Gastrocnemius medialis (tissue), 4 donors: Measurements from ENCODE around the gene DAB2IP. TPM values are rescaled to one million over a fixed set of nuclear protein-coding genes. Genes with fewer than 3 reads are reported as not detected.

Source experiments
- ATAC-seq, 2 donors: fragments of 150-250 bp; one replicate each; pipeline ENCODE4 v1.9.1; 2016
- DNase-seq, 2 donors: peaks; one replicate each; pipeline ENCODE4 v3.0.0-alpha.2; 2019
- H3K27ac ChIP-seq, 4 donors: fragments of 200-600 bp; sonication (generic); 1 replicate in 1 of 4; 2 replicates in 3 of 4; pipeline ENCODE4 v1.5.1; 2016 to 2018; ENCODE audit warnings: mild to moderate bottlenecking in 2 of 4, moderate library complexity in 1 of 4
- H3K27me3 ChIP-seq, 3 donors: fragments of 200-600 bp; sonication (generic) in 2 of 3; 1 replicate in 1 of 3; 2 replicates in 2 of 3; pipeline versions ENCODE4 v1.5.1 to v1.6.0; 2016 to 2019; ENCODE audit warnings: mild to moderate bottlenecking in 1 of 3, moderate library complexity in 1 of 3
- H3K36me3 ChIP-seq, 2 donors: fragments of 200-600 bp; sonication (generic) in 1 of 2; one replicate each; pipeline ENCODE4 v1.5.1; 2017 to 2018
- H3K4me1 ChIP-seq, 2 donors: fragments of 200-600 bp; sonication (generic) in 1 of 2; one replicate each; pipeline ENCODE4 v1.5.1; 2016 to 2017; ENCODE audit warnings: mild to moderate bottlenecking in 2 of 2
- H3K4me3 ChIP-seq, 4 donors: fragments of 200-600 bp; sonication (generic) in 3 of 4; 1 replicate in 1 of 4; 2 replicates in 3 of 4; pipeline ENCODE4 v1.5.1; 2016 to 2019; ENCODE audit warnings: mild to moderate bottlenecking in 2 of 4
- H3K9me3 ChIP-seq, 3 donors: fragments of 200-600 bp; sonication (generic) in 2 of 3; 1 replicate in 1 of 3; 2 replicates in 2 of 3; pipeline ENCODE4 v1.5.1; 2016 to 2019
- POLR2A ChIP-seq, 2 donors: fragments of 450-650 bp; IDR thresholded peaks; one replicate each; pipeline ENCODE4 v1.6.1; 2017; ENCODE audit warnings: antibody characterized with exemption in 2 of 2, mild to moderate bottlenecking in 2 of 2, moderate library complexity in 2 of 2
- in situ Hi-C, 4 donors: fragments of 200-750 bp; cut with MboI; loops; one replicate each; pipeline versions ENCODE4 v1.15.0 to v1.8.0; 2017; ENCODE audit warnings: low sequenced_read_pairs in 4 of 4
- intact Hi-C: fragments of 100-400 bp; cut with DNase I; formaldehyde crosslinking; loops from one replicate; pipeline ENCODE4 v1.15.1; 2023; ENCODE audit warnings: low total_unique reads
- total RNA-seq, 4 donors: library from RNA; depleted of rRNA; stranded (reverse); fragments of >200 nt; gene quantifications; one replicate each; pipeline versions ENCODE4 v1.1.0 to v1.2.3, GENCODE V29; 2016
- TF ChIP-seq, protein P1 (sequence below), 5 experiments: fragments of 450-650 bp in 3 of 5; fragments of 200-600 bp in 2 of 5; sonication (generic) in 2 of 5; IDR thresholded peaks in 4 of 5; conservative IDR thresholded peaks in 1 of 5; 1 replicate in 4 of 5; 2 replicates in 1 of 5; pipeline ENCODE4 v1.5.1; 2016 to 2019; ENCODE audit warnings: antibody characterized with exemption in 5 of 5, mild to moderate bottlenecking in 3 of 5, moderate library complexity in 3 of 5

Gene DAB2IP
- total RNA-seq, 4 donors from 2014 or later: 22.7 to 68.2 (median 37.4) TPM

DNA sequence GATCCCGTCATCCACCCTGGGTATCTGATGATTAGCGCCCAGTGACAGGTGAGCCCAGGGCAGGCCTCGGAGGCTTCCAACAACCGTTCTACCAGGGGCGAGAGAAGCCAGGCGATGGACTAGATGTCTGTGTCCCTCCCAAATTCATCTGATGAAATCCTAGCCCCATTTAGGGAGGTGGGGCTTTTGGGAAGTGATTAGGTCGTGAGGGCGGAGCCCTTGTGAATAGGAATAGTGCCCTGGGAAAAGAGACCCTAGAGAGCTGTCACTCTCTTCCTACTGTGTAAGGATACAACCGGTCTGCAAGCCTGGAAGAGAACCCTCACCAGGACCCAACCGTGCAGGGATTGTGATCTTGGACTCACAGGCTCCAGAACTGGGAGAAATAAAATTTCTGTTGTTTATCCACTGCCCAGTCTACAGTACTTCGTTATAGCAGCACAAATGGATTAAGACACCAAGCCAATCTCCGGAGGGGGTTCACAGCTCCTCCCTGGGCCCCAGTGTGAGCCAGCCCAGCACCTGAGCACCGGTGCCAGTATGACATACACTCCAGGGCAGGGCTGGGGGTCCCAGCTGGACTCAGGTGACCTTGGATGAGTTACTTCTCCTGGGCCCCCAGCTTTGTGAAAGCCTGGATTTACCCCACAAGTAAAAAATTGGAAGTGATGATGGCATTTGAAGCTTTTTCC, 162.2 kb downstream of the DAB2IP start:
- TF ChIP-seq POLR2A (IDR thresholded peaks at IDR 0.05): no peak
- TF ChIP-seq, protein P1, sequence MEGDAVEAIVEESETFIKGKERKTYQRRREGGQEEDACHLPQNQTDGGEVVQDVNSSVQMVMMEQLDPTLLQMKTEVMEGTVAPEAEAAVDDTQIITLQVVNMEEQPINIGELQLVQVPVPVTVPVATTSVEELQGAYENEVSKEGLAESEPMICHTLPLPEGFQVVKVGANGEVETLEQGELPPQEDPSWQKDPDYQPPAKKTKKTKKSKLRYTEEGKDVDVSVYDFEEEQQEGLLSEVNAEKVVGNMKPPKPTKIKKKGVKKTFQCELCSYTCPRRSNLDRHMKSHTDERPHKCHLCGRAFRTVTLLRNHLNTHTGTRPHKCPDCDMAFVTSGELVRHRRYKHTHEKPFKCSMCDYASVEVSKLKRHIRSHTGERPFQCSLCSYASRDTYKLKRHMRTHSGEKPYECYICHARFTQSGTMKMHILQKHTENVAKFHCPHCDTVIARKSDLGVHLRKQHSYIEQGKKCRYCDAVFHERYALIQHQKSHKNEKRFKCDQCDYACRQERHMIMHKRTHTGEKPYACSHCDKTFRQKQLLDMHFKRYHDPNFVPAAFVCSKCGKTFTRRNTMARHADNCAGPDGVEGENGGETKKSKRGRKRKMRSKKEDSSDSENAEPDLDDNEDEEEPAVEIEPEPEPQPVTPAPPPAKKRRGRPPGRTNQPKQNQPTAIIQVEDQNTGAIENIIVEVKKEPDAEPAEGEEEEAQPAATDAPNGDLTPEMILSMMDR (IDR thresholded peaks at IDR 0.05 in 4 of 5, conservative IDR thresholded peaks at IDR 0.05 in 1 of 5): no peak
- DNase-seq (no peak), ATAC-seq (no peak)
- Histone ChIP-seq H3K36me3 (no peaks in the 10 kb centered on the region), H3K4me3 (no peak overlapping the region), H3K27ac (no peak overlapping the region), H3K4me1 (peaks cover 0 to 7% of the 10 kb centered on the region in 2 donors), H3K9me3 (no peaks in the 10 kb centered on the region), H3K27me3 (no peaks in the 10 kb centered on the region)
- in situ Hi-C loops: no loop called here
- intact Hi-C loops: no loop called here

DNA sequence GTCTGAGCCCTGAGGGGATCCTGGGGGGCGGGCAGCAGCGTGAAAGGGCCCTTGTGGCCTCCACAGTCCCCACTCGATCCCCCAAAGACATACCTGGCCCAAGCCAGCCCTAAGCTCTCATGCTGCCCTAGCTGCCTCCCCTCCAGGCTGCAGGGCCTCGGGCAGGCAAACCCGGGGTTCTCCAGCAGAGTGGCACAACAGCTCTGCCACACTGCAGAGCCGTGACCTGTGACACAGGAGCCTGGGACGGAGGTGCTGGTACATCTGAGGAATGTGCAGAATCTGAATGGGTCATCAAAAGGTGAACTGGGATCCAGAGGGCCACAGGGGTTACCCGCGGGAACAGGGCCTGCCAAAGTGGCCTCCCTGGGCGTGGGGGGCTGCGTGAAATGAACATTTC, 163.2 kb downstream of the DAB2IP start:
- Histone ChIP-seq H3K27ac (no peak overlapping the region), H3K27me3 (no peaks in the 10 kb centered on the region), H3K9me3 (no peaks in the 10 kb centered on the region), H3K4me1 (peaks cover 0 to 7% of the 10 kb centered on the region in 2 donors), H3K4me3 (no peak overlapping the region), H3K36me3 (no peaks in the 10 kb centered on the region)
- DNase-seq (no peak), ATAC-seq (no peak)
- in situ Hi-C loops: no loop called here
- intact Hi-C loops: no loop called here
- TF ChIP-seq POLR2A (IDR thresholded peaks at IDR 0.05): no peak
- TF ChIP-seq, protein P1 (IDR thresholded peaks at IDR 0.05 in 4 of 5, conservative IDR thresholded peaks at IDR 0.05 in 1 of 5): no peak

DNA sequence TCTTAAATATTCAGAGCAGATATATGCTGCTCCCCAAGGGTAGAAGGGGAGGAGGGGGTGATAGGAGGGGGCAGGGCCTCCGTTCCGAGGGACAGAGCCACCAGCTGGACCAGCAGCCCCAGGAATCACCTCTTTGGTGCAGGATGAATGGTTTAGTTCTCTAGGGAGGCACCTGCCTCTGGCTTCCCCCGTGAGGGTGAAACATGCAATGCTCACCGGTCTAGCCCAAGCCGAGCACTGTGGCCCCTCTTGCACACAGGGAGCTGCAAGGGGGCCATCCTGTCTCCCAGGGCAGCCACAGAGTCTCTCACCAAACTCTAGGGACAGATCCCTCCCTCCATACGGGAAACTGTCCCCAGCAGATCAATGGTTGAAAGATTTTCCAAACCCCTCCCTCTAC, 163.7 kb downstream of the DAB2IP start:
- intact Hi-C loops (no loop called here), in situ Hi-C loops (no loop called here)
- Histone ChIP-seq H3K27ac (no peak overlapping the region), H3K9me3 (no peaks in the 10 kb centered on the region), H3K27me3 (no peaks in the 10 kb centered on the region), H3K4me1 (peaks cover 0 to 7% of the 10 kb centered on the region in 2 donors), H3K36me3 (no peaks in the 10 kb centered on the region), H3K4me3 (no peak overlapping the region)
- ATAC-seq (no peak), DNase-seq (no peak)
- no peak for TF ChIP-seq POLR2A (IDR thresholded peaks at IDR 0.05)
- TF ChIP-seq, protein P1 (IDR thresholded peaks at IDR 0.05 in 4 of 5, conservative IDR thresholded peaks at IDR 0.05 in 1 of 5): no peak

DNA sequence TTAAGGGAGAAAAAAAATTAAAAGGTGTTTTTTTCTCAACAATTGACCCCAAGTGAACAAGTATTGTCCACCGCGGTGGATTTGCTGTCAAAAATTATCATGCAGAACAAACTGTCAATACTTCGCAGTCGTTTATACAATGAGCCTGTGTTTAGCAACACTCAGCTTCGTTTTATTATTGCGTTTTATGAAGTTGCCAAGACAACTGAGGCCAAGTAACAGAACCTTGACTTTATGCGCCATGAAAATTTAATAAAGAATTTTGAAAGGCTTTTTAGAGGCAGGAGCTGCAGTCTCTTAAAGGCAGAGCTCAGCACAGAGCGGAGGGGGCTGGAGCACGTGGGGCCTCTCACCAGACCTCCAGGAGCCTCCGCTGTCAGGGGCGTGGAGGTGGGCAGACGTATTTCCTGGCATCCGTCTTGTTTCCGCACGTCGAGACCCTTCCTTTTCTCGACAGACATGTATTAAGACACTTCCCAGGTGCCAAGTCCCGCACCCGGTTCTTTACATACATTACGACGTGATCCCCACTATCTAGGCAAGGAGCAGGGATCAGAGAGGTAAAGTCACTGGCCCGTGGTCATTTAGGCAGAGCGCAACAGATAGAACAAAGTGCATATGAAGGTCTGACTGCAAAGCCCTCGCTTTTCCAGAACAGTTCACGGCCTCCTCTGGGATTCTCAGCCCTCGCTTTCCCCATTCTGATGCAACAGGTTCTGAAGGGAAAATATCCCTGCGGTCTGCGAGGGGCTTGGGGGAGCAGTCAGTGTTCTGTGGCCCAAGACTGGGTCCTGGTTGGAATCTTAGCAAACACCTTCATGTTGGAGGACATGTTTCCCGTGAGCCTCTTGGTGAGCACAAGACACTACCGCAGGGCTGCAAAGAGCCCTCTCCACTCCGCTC, 164.4 kb downstream of the DAB2IP start:
- no peaks in the 10 kb centered on the region for H3K27me3 ChIP-seq
- no peaks in the 10 kb centered on the region for H3K9me3 ChIP-seq
- in situ Hi-C loops: no loop called here
- TF ChIP-seq, protein P1 (IDR thresholded peaks at IDR 0.05 in 4 of 5, conservative IDR thresholded peaks at IDR 0.05 in 1 of 5): no peak
- no peak for TF ChIP-seq POLR2A (IDR thresholded peaks at IDR 0.05)
- no peak overlapping the region for H3K27ac ChIP-seq
- intact Hi-C loops: no loop called here
- ATAC-seq (no peak), DNase-seq (no peak)
- H3K36me3 ChIP-seq: no peaks in the 10 kb centered on the region
- H3K4me3 ChIP-seq: no peak overlapping the region
- peaks cover 0 to 7% of the 10 kb centered on the region in 2 donors for H3K4me1 ChIP-seq
